Measurements from ENCODE around the gene GAA.
A peak's percentile ranks its signal among the peaks of the same experiment; 100 is the strongest.
"Not testable (repeated sequence)": the region's sequence is repeated elsewhere in the genome, so short reads cannot be mapped to it uniquely, and the experiment has no call there.

Gene GAA

DNA sequence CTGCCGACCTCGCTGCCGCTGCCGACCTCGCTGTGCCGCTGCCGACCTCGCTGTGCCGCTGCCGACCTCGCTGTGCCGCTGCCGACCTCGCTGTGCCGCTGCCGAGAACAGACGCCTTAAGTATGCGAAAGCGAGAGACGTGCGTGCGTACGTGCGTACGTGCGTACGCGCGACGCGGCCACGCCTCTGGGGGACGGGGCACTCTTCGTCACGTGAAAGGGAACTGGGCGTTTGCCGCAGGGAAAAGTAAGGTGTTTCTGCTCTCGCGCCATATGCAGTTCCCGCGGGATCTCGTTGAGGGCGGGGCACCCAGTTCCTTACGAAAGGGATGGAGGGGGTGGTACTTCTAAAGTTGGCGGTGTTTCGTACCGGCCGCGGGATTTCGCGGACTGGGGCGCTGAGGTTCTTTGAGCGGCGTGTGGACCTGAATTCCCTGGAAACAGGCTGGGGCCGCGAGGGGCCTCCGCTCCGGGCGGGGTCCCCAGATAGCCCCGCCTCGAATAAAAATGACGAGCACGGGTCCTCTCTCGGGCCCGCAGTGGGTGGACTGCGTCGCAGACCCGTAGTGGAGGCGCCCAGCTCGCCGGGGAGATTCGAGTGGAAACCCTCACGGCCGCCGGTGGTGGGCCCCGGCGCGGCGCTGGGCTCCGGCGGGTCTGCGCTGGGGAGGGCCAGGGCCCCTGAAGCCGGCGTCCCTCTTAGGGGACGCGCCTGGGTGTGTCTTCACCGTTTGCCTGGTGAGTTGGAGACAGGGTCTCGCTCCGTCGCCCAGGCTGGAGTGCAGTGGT, 45.8 kb downstream of the GAA start, which contains the start of gene EIF4A3:
TSS of gene EIF4A3 (minus strand) at position 94 of the 788 bp plus-strand sequence. CDS start 167 bp downstream, outside the sequence.
- H3K4me3 ChIP-seq (ENCODE audit: low read depth in 1 of 2, low read length in 1 of 2), result peak within 1 kb of the TSS; percentile 70 to 85
- peak; percentile 77 for TF ChIP-seq CTCF (IDR thresholded peaks at IDR 0.05)

DNA sequence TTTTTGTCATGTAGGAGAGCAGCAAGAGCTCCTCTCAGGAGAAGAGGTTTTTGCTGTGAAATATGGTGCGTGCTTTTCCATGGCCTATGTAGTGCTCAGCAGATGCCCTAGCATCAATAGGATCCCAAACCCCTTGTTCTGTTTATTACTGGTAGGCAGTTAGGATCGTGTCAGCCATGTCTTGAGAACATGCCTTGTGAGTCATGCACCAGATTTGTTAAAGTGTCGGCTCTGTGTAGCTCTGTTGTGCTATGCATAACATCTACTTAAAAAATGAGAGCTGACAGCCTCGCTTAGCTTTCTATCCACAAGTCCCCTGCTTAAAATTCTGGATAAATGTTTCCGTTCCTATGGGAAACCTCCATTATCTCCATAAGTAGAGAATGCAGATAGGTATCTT, 50.0 kb downstream of the GAA start:
- Histone ChIP-seq H3K27me3 (no peaks in the 10 kb centered on the region), H3K4me1 (ENCODE audit: control insufficient read depth in 1 of 2, insufficient read depth in 1 of 2, low read depth in 1 of 2, low read length in 1 of 2) (peaks cover 35 to 48% of the 10 kb centered on the region in 2 experiments), H3K27ac (peak overlapping the region; percentile 76), H3K36me3 (no peaks in the 10 kb centered on the region), H3K4me3 (ENCODE audit: low read depth in 1 of 2, low read length in 1 of 2) (no peak overlapping the region), H3K9me3 (peaks cover 6% of the 10 kb centered on the region)
- TF ChIP-seq CTCF (IDR thresholded peaks at IDR 0.05), result no peak

More for the DNA sequence above, 45.8 kb downstream of the GAA start, which contains the start of gene EIF4A3:
- no peaks in the 10 kb centered on the region for H3K27me3 ChIP-seq
- no peaks in the 10 kb centered on the region for H3K9me3 ChIP-seq
- peaks cover 19% of the 10 kb centered on the region for H3K36me3 ChIP-seq
- peak within 1 kb of the TSS; percentile 90 for H3K27ac ChIP-seq
- H3K4me1 ChIP-seq (ENCODE audit: control insufficient read depth in 1 of 2, insufficient read depth in 1 of 2, low read depth in 1 of 2, low read length in 1 of 2), result peaks cover 41 to 55% of the 10 kb centered on the region in 2 experiments

DNA sequence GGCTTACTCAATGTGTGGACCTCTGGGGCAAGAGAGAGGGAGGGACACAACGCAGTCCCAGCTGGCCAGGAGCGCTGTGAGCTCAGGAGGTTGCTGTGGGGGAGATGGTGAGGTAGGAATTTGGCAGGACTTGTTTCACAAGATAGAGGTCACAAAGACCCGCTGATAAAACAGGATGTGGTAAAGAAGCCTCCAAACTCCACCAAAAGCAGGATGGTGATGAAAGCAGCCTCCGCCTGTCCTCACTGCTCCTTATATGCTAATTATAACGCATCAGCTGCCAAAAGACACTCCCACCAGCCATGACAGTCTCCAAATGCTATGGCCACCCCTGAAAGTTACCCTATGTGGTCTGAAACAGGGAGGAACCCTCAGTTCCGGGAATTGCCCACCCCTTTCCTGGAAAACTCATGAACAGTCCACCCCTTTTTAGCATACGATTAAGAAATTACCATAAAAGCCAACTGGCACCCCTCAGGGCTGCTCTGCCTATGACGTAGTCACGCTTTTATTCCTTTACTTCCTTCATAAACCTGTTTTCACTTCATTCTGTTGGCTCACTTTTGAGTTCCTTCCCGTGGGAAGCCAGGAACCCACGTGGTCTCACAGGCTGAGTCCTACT, 50.8 kb downstream of the GAA start:
- no peaks in the 10 kb centered on the region for H3K36me3 ChIP-seq
- peaks cover 34 to 41% of the 10 kb centered on the region in 2 experiments for H3K4me1 ChIP-seq (ENCODE audit: control insufficient read depth in 1 of 2, insufficient read depth in 1 of 2, low read depth in 1 of 2, low read length in 1 of 2)
- no peak for TF ChIP-seq CTCF (IDR thresholded peaks at IDR 0.05)
- H3K4me3 ChIP-seq (ENCODE audit: low read depth in 1 of 2, low read length in 1 of 2), result peak overlapping the region; percentile 15 to 33
- no peaks in the 10 kb centered on the region for H3K27me3 ChIP-seq
- H3K9me3 ChIP-seq, result peaks cover 6% of the 10 kb centered on the region
- H3K27ac ChIP-seq, result peak overlapping the region; percentile 76

DNA sequence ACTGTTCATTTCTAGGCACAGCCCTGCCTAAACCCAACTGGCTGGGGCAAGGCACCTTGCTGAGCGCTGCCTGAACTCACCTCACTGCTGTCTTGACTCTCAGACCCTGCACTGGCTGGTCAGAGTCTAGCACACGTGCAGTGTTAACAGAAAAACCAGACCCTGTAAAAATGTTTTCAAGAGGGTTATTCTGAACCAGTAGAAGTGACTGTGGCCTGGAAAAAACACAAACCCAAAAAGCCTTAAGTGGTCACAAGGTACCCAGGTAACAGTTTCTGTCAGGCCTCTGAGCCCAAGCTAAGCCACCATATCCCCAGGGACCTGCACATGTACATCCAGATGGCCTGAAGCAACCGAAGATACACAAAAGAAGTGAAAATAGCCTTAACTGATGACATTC, 51.6 kb downstream of the GAA start:
- Histone ChIP-seq H3K4me1 (ENCODE audit: control insufficient read depth in 1 of 2, insufficient read depth in 1 of 2, low read depth in 1 of 2, low read length in 1 of 2) (peaks cover 31 to 36% of the 10 kb centered on the region in 2 experiments), H3K27ac (peak overlapping the region; percentile 76), H3K9me3 (peaks cover 6% of the 10 kb centered on the region), H3K36me3 (no peaks in the 10 kb centered on the region), H3K27me3 (no peaks in the 10 kb centered on the region), H3K4me3 (ENCODE audit: low read depth in 1 of 2, low read length in 1 of 2) (peak overlapping the region in 1 of 2 experiments; percentile 33)
- TF ChIP-seq CTCF (IDR thresholded peaks at IDR 0.05), result no peak

- peaks cover 20 to 26% of the 10 kb centered on the region in 2 experiments for H3K4me1 ChIP-seq (ENCODE audit: control insufficient read depth in 1 of 2, insufficient read depth in 1 of 2, low read depth in 1 of 2, low read length in 1 of 2)
- H3K27ac ChIP-seq, result no peak overlapping the region
- no peak overlapping the region for H3K4me3 ChIP-seq (ENCODE audit: low read depth in 1 of 2, low read length in 1 of 2)
Measured at GRCh38 chr17:80154166-80154565, 52.8 kb downstream of the GAA start.

DNA sequence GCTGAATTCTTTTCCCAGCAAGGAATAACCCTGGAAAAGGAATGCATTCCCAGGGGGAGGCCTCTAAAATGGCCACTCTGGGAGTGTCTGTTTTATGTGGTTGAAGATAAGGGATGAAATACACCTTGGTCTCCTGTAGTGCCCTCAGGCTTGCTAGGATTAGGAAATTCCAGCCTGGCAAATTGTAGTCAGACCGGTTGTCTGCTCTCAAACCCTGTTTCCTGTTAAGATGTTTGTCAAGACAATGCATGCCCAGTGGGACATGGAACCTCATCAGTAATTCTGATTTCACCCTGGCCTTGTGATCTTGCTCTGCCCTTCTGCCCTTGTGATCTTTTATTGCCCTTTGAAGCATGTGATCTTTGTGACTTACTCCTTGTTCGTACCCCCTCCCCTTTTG, 54.2 kb downstream of the GAA start:
- peaks cover 19 to 25% of the 10 kb centered on the region in 2 experiments for H3K4me1 ChIP-seq (ENCODE audit: control insufficient read depth in 1 of 2, insufficient read depth in 1 of 2, low read depth in 1 of 2, low read length in 1 of 2)
- not testable (repeated sequence) for H3K27ac ChIP-seq; H3K4me3 ChIP-seq (ENCODE audit: low read depth in 1 of 2, low read length in 1 of 2); H3K9me3 ChIP-seq; H3K36me3 ChIP-seq
- peaks cover 18% of the 10 kb centered on the region for H3K27me3 ChIP-seq

More at GRCh38 chr17:80154166-80154565, 52.8 kb downstream of the GAA start:
- Histone ChIP-seq H3K27me3 (peaks cover 4% of the 10 kb centered on the region), H3K36me3 (no peaks in the 10 kb centered on the region), H3K9me3 (peaks cover 6% of the 10 kb centered on the region)
- TF ChIP-seq CTCF (IDR thresholded peaks at IDR 0.05), result no peak
